NCI-H146 treated with DMSO at 0.1 percent for 48 hours (cell line): ENCODE measurements around the gene TMPRSS13.
"Not testable (repeated sequence)": the region's sequence is repeated elsewhere in the genome, so short reads cannot be mapped to it uniquely, and the experiment has no call there.

ENCODE experiments used
- DNase-seq: peaks from one replicate; lab custom pipeline; 2025; ENCODE audit not compliant: unreplicated experiment; lab: John Stamatoyannopoulos, UW

The TMPRSS13 gene

DNA sequence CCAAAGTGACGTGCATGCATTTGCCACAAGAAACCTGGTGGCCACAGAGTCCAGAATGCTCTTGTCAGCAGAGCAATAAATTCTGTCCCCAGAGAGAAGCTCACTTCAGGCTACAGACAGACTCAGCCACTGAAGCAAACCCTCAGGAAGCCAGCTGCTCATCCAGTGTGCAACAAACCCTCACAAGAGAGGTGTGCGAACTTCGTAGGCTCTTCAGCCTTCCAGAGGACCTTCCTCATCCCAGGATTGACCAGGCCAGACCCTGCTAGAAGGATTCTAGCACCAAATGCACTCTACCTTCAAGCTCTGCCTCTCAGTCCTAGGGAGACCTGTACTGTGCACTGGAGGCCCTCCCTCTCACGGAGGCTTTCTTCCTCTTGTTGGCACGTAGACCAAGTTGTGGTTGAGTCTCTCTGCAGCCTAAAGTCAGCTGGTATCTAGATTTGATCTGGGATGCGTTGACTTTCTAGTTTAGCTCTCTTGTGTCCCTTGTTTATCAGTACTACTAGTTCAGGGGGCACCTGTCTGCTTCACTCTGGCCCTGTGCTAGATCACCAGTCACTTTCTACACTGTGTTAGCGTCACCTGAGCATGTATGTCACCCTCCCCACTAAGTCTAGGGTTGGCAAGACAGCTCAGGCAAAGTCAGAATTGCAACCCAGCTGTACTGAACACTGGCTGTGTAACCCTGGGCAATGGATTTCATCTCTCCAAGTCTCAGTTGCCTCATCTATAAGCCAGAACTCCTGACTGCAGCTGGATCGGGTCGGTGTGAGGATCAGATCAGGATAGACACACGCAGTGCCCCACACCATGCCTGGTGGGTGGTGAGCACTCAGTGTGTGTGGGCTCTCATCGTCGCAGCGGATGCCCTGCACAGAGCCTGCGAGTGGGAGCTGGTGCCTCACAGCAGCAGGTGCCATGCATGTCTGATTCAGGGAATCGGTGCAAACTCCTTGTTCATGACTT, 22.1 kb upstream of the TMPRSS13 start:
- DNase-seq: no peak

DNA sequence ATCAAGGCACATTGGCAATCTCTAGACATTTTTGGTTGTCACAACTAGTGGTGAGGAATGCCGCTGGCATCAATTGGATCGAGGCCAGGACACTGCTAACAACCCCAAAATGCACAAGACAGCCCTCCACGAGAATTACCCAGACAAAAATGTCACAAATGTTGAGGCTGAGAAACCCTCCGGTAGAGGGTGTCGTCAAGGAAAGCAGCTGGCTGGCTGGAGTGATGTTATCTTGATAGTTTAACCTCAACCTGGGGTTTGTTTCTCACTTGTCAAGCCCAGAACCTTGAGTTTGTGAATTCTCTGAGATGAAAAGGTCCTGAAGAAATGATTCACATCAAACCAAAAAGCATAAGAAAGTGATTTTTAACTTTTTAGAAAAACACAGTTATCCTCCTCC, 21.1 kb upstream of the TMPRSS13 start:
- no peak for DNase-seq

DNA sequence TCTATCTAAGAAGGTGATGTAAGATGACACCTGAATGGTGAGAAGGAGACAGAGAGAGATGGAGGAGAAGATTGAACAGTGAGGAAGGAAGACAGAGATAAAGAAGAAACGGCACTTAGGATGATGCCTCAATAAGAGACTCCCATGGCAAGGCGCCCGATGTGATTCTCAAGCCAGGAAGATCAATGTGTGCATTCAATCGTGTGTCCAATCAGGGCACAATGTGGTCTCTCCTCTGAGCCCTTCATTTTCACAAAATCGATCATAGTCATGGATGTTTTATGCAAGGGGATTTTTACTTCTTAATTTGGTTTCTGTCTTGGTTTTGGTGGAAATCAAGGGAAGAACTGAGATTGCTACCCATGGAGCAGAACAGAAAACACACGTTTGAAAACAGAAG, 19.9 kb upstream of the TMPRSS13 start:
- DNase-seq: no peak

- DNase-seq: not testable (repeated sequence)
Observed at GRCh38 chr11:117948466-117948865, 19.3 kb upstream of the TMPRSS13 start.

DNA sequence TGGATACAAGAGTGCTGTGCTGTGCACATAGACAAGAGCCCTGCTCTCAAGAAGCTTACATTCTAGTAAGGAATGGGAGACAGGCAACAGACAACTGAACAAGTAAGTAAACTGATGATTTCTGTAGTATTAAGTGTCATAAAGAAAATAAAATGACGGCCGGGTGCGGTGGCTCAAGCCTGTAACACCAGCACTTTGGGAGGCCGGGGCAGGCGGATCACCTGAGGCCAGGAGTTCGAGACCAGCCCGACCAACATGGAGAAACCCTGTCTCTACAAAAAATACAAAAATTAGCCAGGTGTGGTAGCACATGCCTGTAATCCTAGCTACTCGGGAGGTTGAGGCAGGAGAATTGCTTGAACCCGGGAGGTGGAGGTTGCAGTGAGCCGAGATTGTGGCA, 18.5 kb upstream of the TMPRSS13 start:
- not testable (repeated sequence) for DNase-seq

GRCh38 chr11:117946842-117947526, 17.8 kb upstream of the TMPRSS13 start:
- DNase-seq: peak; percentile 55

GRCh38 chr11:117946156-117946841, 17.1 kb upstream of the TMPRSS13 start:
- DNase-seq: no peak

GRCh38 chr11:117945047-117945810, 16.0 kb upstream of the TMPRSS13 start:
- no peak for DNase-seq

GRCh38 chr11:117944554-117944953, 15.4 kb upstream of the TMPRSS13 start:
- DNase-seq: no peak

DNA sequence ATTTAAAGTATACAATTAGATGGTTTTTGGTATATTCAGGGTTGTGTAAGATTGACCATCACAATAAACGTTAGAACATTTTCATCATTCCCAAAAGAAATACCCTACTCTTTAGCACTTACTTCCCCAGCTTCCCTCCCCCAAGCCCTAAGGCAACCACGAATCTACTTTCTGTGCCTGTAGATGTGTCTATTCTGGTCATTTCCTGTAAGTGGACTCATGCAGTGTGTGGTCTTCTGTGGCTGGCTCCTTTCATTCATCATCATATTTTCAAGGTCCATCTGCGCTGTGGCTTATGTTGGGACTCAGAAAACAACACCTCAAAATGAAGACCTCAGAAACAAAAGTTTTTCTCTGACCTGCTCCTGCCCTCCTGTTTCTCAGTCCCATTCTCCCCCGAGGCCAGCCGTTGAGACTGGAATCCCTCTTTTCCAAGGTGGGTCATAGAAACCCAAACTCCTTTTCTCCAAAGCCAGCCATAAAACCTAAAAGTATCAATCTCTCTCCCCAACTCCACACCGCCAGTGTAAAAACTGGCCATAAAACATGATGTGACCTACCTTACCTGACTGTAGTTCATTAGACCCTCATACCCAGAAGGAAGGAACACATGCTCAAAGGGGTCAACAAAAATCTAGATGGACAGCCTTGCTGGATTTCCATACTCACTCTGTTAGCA, 12.9 kb upstream of the TMPRSS13 start:
- no peak for DNase-seq

DNA sequence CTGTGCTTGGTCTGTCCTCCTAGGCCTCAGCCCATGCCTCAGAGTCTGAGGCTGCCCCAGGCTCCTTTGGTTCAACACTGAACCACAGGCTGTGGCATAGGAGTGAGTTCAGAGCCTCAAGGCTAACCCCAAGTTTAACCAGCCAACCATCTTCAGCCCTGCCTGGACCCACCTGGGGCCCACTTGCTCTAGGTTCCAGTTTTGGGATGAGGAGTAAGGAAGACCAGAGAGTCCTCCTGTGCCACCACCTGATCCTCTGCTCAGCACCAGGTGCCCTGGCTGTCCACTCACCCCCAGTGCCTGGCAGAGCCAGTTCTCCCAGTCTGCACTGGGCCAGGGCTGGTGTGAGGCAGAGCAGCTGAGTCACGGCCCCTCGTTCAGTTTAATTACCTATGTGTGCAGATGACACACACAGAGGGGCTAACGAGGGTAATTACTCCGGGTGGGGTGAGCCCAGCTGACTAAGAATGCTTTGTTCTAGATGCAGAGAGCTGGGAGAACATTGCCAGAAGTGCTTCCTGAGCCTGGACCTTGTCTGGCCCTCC, 12.0 kb upstream of the TMPRSS13 start:
- no peak for DNase-seq

- DNase-seq: no peak
Observed at GRCh38 chr11:117940736-117941135, 11.5 kb upstream of the TMPRSS13 start.

DNA sequence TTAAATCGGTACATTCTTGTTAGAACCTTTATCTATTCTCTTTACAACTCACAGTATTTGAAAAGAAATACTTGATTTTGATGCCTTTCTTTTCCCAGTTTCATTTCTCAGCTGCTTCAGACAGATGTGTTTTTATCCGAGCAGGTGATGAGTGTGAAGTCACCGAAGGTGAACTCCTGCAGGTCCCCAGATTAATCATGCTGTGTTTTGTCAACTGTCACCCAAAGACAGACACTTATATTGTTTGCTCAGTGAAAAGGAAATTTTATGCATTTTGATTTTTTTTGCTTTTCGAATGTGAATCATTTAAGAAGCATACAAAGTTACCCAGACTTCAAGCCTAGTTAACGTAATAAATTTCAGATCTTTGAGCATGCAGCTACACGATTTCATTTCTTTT, 7.8 kb upstream of the TMPRSS13 start:
- DNase-seq: peak; percentile 88

GRCh38 chr11:117934526-117935307, 5.5 kb upstream of the TMPRSS13 start:
- DNase-seq: no peak

DNA sequence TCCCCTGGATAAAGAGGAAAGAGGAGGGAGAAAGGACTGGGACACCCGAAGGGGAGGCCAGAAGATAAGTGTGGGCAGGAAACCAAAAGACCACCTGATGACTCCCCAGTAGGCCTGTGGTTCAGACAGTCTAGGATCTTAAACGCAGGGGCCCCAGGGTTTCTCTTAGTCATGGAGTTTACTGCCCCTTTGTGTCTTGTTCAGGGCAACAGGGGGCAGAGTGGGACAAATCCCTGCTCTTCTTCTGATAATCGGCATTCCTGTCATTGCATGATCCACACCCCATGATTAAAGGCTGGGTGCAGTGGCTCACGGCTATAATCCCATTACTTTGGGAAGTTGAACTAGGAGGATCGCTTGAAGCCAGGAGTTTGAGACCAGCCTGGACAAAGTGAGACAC, 4.7 kb upstream of the TMPRSS13 start:
- no peak for DNase-seq

DNA sequence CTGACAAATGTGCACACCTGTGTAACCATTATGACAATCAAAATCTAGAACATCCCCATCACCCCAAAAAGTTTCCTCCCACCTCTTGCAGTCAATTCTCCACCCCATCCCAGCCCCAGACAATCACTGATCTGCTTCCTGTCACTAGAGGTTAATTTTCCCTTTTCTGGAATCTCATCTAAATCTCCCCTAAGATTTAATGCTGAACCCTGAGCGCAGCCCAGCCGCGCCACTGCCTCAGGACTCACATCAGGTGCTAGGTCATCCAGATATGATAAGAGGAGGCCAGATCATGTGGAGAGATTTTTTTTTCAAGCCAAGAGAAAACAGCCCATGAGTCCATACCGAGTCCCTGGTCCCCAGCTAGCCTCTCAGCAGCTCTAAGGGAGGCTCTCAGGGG, 4.3 kb upstream of the TMPRSS13 start:
- DNase-seq: no peak

- no peak for DNase-seq
Observed at GRCh38 chr11:117932947-117933346, 3.7 kb upstream of the TMPRSS13 start.

GRCh38 chr11:117932426-117932825, 3.2 kb upstream of the TMPRSS13 start:
- no peak for DNase-seq

DNA sequence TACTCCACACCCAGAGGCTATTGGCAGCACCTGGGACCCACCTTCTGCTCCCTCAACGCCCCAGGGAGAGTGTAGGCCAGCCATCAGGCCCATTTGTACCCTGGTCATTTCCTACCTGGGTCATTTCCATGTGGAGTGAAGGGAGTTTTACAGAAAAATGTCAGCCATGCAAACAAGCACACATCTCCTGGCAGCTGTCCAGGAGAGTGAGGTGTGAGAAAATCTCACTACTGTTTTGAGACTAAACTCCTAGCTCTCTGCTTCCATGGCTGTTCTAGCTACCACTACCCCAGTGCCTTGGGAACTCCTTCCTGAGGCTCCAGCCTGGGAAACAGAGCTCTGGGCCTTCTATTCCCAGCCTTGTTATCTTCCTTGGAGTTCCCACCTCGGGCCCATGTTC, 2.8 kb upstream of the TMPRSS13 start:
- DNase-seq: no peak
